OCI-LY3 (cell line): Measurements from ENCODE around the gene TUBA1B.

Experiments used
- EZH2phosphoT487 ChIP-seq: fragments of 200-600 bp; shearing (Covaris generic); IDR thresholded peaks from 2 replicates; pipeline ENCODE4 v1.6.1; 2018; ENCODE audit warnings: antibody characterized with exemption, mixed run types, low read depth
- TF ChIP-seq, protein P1 (sequence below): fragments of 200-600, 300-600 bp; sonication (generic); IDR thresholded peaks from 2 replicates; pipeline ENCODE4 v1.5.1; 2014; ENCODE audit warnings: antibody characterized with exemption, low read length, low read depth

DNA sequence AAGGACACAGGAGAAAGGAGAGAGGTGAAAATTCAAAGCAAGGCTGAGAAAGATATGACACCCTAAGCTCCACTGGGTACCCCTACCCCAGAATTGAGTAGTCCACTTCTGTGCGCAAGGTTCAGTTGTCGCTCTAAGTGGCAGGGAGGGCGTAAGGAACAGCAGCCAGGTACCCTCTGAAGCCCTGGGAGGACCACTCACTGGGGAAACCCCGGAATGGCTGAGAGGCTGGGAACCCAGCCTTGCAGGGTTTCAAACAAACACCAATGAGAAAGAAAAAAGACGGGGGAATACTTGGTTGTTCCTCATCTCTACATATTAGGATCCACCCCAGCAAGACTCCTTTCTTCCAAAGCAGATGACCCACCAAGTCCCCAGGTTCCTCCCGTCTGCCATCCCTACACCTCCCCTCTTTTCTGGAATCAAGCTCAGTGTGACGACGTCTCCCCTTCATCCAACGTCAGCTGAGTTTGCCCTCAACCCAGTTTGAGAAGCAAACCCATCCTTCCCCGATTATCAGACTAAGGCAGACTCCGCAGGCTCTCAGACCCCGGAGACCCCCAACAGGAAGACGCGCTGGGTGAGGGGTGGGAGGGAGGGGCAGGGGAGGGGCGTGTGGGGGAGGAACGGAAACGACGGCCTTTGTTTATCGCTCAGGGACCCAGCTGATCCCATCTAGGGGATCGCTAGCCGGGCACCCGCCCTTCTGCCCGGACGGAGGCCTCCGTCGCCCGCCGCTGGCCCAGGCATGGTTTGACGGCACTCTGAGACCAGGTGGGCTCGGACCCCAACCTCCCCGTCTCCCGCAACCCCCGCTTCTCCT, 21.3 kb downstream of the TUBA1B start:
- TF ChIP-seq, protein P1, sequence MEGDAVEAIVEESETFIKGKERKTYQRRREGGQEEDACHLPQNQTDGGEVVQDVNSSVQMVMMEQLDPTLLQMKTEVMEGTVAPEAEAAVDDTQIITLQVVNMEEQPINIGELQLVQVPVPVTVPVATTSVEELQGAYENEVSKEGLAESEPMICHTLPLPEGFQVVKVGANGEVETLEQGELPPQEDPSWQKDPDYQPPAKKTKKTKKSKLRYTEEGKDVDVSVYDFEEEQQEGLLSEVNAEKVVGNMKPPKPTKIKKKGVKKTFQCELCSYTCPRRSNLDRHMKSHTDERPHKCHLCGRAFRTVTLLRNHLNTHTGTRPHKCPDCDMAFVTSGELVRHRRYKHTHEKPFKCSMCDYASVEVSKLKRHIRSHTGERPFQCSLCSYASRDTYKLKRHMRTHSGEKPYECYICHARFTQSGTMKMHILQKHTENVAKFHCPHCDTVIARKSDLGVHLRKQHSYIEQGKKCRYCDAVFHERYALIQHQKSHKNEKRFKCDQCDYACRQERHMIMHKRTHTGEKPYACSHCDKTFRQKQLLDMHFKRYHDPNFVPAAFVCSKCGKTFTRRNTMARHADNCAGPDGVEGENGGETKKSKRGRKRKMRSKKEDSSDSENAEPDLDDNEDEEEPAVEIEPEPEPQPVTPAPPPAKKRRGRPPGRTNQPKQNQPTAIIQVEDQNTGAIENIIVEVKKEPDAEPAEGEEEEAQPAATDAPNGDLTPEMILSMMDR, result no peak
- no peak for TF ChIP-seq EZH2phosphoT487
